Uterus (tissue), 2 donors: Measurements from ENCODE around the gene IRGC.

Experiments
- CTCF ChIP-seq, 4 experiments: fragments of 200-600 bp in 2 of 4; fragments of 450-650 bp in 2 of 4; sonication (generic) in 2 of 4; IDR thresholded peaks; one replicate each; pipeline ENCODE4 v1.5.1; 2016 to 2019; ENCODE audit warnings: antibody characterized with exemption in 4 of 4, mild to moderate bottlenecking in 2 of 4, moderate library complexity in 1 of 4
- POLR2A ChIP-seq, 2 donors: fragments of 450-650 bp; IDR thresholded peaks; one replicate each; pipeline ENCODE4 v1.6.1; 2016; ENCODE audit warnings: antibody characterized with exemption in 2 of 2, mild to moderate bottlenecking in 1 of 2, moderate library complexity in 1 of 2

DNA sequence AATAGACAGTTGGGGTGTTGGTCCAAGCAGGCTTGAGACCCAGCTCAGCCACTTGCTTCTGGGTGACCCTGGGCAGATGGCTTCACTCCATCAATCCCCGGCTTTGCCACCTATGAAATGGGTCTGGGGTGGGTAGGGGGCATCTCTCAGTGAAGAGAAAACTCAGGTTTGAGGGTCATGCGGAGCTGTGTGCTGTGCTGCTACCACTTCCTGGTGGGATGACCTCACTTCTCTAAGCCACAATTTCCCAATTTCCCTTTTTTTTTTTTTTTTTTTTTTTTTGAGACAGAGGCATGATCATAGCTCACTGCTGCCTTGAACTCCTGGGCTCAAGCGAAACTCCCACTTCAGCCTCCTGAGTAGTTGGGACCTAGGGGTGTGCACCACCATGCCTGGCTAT, 41.3 kb upstream of the IRGC start:
- no peak for TF ChIP-seq CTCF (IDR thresholded peaks at IDR 0.05)
- TF ChIP-seq POLR2A (IDR thresholded peaks at IDR 0.05), result no peak
